Vagina (tissue), 2 donors: Measurements from ENCODE around the gene ARMH2.

Experiments
- POLR2A ChIP-seq, 2 donors: fragments of 450-650 bp; IDR thresholded peaks; one replicate each; pipeline ENCODE4 v1.6.1; 2017; ENCODE audit warnings: antibody characterized with exemption in 2 of 2, mild to moderate bottlenecking in 2 of 2, moderate library complexity in 2 of 2
- TF ChIP-seq, protein P1 (sequence below), 3 experiments: fragments of 450-650 bp in 2 of 3; fragments of 200-600 bp in 1 of 3; sonication (generic) in 1 of 3; IDR thresholded peaks; one replicate each; pipeline ENCODE4 v1.5.1; 2017 to 2019; ENCODE audit warnings: antibody characterized with exemption in 3 of 3, mild to moderate bottlenecking in 2 of 3, moderate library complexity in 2 of 3

DNA sequence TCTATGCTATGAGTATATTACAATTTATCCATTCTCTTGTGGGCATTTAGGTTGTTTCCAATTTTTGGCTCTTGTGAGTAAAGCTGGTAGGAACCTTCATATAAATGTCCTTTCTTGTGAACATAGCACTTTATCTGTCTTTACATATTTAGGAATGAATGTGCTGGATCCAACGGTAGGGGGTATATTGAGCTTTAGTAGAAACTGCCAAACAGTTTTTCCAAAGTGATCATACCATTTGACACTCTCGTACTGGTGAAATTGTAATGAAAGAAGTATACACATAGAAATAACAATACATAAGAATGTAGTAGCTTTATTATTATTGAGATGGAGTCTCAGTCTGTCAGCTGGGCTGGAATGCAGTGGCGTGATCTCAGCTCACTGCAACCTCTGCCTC is 30.9 kb upstream of the ARMH2 start:
- TF ChIP-seq, protein P1, sequence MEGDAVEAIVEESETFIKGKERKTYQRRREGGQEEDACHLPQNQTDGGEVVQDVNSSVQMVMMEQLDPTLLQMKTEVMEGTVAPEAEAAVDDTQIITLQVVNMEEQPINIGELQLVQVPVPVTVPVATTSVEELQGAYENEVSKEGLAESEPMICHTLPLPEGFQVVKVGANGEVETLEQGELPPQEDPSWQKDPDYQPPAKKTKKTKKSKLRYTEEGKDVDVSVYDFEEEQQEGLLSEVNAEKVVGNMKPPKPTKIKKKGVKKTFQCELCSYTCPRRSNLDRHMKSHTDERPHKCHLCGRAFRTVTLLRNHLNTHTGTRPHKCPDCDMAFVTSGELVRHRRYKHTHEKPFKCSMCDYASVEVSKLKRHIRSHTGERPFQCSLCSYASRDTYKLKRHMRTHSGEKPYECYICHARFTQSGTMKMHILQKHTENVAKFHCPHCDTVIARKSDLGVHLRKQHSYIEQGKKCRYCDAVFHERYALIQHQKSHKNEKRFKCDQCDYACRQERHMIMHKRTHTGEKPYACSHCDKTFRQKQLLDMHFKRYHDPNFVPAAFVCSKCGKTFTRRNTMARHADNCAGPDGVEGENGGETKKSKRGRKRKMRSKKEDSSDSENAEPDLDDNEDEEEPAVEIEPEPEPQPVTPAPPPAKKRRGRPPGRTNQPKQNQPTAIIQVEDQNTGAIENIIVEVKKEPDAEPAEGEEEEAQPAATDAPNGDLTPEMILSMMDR (IDR thresholded peaks at IDR 0.05) = no peak
- no peak for TF ChIP-seq POLR2A (IDR thresholded peaks at IDR 0.05)
